NCI-H128 (cell line): ENCODE results near the gene ATP6V1C2.
"Not testable (repeated sequence)": the region's sequence is repeated elsewhere in the genome, so short reads cannot be mapped to it uniquely, and the experiment has no call there.

ENCODE experiments used
- DNase-seq: peaks from one replicate; lab custom pipeline; 2025; ENCODE audit not compliant: unreplicated experiment; lab: John Stamatoyannopoulos, UW

ATP6V1C2 gene

DNA sequence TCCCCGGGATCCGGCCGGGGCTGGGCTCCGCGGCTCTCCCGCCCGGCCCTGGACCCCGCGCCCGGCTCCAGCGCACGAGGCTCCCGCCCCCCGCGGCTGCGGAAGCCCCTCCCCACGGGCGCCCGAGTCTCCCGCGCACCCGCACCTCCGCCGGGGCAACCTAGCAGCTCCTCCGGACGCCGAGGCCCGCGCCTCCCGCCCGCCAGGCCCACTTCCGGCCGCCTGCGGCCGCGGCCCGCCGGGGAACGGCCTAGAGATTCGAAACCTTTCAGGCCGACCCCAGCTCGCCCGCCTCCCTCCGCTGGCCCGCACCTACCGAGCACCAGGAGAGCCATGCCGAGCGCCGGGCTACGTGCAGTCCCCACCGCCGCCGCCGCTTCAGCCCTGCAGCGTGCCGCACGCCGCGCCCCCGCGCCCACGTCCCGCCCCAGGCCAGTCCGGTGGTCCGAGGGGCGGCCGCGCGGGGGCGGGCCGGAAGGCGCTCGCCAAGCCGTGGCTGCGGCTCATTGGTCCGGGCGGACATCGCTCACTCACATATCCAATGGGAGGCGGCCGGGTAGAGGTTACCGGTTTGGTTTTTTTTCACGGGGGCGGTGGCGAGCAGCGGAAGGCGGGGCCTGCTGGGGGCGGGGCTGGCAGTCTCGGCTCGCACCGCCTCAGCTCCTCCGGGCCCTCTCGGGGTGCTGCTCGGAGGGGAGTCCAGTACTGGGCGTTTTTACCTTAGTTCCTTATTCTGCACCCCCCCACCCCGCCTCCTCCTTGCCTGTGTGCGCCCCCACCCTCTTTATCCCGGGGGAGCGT is 91.1 kb downstream of the ATP6V1C2 start, which contains the start of gene PDIA6:
TSS of gene PDIA6 (minus strand) at position 424 of the 801 bp plus-strand sequence. CDS start at position 335, 89 bp downstream.
- peak; percentile 92 for DNase-seq

DNA sequence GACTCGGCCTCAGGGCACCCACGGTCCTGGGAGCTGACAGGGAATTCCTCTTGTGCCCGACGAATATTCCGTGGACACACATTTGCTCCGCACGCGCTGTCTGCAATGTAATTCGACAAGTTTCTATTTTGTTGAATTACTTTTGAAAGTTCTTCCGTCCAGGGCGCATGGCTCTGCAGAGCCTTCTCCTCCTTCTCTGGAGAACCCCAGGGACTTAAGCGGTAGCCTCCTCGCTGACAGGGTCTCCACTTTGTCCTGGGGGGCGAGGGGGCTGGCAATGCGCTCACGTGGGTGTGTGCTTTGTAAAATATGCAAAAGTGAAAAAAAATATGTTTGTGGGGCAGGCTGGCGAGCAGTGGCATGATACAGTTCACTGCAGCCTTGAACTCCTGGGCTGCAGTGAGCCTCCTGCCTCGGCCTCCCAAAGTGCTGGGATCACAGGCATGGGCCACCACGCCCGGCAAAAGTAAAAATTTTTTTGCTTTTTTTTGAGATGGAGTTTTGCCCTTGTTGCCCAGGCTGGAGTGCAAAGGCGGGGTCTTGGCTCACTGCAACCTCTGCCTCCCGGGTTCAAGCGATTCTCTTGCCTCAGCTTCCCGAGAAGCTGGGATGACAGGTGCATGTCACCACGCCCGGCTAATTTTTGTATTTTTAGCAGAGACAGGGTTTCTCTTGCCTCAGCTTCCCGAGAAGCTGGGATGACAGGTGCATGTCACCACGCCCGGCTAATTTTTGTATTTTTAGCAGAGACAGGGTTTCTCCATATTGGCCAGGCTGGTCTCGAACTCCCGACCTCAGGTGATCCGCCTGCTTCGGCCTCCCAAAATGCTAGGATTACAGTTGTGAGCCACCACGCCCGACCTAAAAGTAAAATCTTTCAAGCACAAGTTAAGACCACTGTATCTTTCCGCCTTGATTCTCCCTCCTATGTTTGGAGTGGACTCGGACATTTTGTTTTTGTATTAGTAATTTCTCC is 92.0 kb downstream of the ATP6V1C2 start:
- not testable (repeated sequence) for DNase-seq

GRCh38 chr2:10814142-10814541 is 92.7 kb downstream of the ATP6V1C2 start:
- DNase-seq, result no peak

DNA sequence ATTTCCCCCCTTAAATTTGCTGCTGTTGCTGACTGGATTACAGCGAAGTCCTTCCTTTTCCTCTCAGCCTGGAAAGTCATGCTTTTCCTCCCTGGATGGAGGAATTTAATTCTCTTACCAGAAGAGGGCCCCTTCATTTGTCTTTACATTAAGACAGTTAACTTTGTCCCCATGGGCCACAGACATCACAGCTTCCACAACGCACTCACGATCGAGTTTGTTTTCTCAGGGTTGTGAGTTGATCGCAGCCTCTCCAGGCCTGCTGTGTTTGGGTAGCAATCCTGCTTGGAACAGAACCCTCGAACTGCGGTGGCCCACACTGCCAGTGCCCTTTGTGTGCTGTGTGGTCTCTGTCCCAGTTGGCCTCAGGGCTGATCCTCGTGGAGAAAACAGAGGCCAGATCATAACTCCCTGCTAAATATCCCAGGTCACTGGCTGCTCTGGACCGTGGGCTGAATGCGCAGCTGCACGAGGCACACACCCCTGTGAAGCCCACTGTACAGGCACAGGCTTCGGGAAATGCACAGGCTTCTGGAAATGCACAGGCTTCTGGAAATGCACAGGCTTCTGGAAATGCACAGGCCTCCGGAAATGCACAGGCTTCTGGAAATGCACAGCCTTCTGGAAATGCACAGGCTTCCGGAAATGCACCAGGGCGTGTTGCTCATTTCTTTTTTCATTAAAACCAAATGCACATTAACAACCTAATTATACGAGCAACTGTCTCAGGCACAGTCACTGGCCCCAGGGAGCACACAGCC is 93.3 kb downstream of the ATP6V1C2 start:
- DNase-seq, result no peak

DNA sequence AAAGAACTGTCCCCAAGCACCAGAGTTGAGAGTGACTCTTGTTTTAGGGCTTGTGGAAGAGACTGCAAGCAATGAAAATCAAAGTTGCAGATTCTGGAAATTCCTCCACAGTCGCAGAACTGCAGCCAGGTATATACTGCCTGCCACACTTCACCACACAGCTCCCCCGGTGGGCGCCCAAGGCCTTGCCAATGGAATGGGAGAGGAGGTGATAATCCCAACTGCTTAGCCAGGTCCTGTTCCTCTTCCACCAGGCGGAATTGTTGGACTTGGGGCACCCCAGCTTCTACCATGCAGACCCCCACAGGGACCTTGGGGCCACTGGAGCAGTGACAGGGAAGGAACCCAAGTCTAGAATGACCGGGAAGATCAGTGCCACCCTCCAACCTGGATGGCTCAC is 96.0 kb downstream of the ATP6V1C2 start:
- no peak for DNase-seq

DNA sequence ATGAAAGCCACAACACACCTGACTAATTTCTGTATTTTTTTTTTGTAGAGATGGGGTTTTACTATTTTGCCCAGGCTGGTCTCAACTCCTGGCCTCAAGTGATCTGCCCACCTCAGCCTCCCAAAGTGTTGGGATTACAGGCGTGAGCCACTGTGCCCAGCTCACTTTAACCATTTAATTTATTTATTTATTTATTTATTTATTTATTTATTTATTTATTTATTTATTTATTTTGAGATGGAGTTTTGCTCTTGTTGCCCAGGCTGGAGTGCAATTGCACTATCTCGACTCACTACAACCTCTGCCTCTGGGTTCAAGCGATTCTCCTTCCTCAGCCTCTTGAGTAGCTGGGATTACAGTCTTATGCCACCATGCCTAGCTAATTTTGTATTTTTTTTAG is 96.9 kb downstream of the ATP6V1C2 start:
- DNase-seq, result not testable (repeated sequence)

- DNase-seq, result no peak
These were observed 97.6 kb downstream of the ATP6V1C2 start for GRCh38 chr2:10818984-10819383.

- DNase-seq, result no peak
These were observed 98.4 kb downstream of the ATP6V1C2 start for GRCh38 chr2:10819714-10820314.

GRCh38 chr2:10820562-10820961 is 99.1 kb downstream of the ATP6V1C2 start:
- DNase-seq, result no peak

GRCh38 chr2:10820978-10821695 is 99.7 kb downstream of the ATP6V1C2 start:
- no peak for DNase-seq

DNA sequence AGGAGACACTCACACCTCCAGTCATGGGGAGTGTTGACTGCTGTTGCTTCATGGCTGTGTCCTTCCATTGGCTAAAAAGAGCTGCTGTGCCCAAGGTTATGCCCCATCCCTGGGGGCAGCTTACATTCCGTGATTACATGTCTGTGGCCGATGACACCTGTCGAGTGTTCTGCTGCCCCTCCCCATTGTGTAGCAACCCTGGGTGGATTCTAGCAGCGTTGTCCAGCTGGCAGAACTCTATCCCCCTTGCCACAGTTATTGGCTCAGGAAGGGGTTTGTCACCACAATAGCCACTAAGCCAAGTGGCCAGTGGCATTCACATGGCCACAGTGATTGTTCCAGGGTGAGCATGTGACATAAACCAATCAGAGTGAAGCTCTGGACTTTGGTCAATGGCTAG is 102.8 kb downstream of the ATP6V1C2 start:
- DNase-seq, result no peak

DNA sequence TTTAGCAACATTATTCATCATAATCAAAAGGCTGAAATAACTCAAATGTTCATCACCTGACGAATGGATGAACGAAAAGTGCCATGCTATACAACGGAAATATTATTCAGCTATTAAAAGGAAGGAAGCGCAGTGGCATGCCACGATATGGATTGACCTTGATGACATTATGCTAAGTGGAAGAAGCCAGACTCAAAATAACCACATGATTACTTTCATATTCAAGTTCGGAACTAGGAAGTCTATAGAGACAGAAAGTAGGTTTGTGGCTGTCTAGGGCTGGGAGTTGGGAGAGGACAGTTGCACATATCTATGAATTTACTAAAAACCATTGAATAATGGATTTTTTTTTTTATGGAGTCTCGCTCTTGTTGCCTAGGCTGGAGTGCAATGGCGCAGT is 104.6 kb downstream of the ATP6V1C2 start:
- DNase-seq, result no peak

- DNase-seq, result no peak
These were observed 105.2 kb downstream of the ATP6V1C2 start for GRCh38 chr2:10826625-10827024.

DNA sequence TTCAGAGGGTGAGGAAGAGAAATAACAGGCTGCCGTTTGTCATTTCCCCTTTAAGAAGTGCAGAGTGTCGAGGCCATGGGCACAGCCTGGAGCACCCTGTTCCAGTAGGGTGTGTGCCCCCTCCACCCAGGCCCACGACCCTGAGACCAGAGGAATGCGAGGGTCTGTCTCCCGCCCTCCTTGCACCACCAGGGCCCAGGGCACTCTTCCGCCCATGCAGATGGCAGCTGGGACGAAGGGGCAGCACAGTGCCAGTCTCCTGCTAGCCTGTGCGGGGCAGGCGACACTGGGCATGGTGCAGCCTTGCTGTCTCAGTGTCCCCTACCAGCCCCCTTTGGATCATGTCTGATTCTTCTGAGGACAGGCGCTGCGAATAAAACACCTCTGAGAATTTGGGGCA is 106.9 kb downstream of the ATP6V1C2 start:
- DNase-seq, result no peak

- no peak for DNase-seq
These were observed 107.9 kb downstream of the ATP6V1C2 start for GRCh38 chr2:10829299-10829698.

DNA sequence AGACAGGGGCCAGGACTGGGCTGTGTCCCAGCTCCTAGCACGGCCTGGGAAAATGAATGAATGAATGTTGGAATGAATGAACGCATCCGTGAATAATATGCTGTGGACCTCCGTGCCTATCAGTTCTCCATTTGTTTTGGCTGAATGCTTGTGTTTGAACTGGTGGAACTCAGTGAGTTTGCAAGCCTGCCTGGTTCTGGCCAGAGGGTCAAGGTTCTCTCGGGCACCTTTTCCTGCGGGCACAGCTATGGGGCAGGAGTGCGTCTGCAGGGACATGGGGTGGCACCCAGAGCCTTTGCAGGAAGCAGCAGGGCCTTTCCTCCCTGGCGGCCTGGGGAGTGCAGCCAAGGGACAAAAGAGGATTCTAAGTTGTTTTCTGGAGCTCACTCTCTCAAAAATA is 108.8 kb downstream of the ATP6V1C2 start:
- no peak for DNase-seq

DNA sequence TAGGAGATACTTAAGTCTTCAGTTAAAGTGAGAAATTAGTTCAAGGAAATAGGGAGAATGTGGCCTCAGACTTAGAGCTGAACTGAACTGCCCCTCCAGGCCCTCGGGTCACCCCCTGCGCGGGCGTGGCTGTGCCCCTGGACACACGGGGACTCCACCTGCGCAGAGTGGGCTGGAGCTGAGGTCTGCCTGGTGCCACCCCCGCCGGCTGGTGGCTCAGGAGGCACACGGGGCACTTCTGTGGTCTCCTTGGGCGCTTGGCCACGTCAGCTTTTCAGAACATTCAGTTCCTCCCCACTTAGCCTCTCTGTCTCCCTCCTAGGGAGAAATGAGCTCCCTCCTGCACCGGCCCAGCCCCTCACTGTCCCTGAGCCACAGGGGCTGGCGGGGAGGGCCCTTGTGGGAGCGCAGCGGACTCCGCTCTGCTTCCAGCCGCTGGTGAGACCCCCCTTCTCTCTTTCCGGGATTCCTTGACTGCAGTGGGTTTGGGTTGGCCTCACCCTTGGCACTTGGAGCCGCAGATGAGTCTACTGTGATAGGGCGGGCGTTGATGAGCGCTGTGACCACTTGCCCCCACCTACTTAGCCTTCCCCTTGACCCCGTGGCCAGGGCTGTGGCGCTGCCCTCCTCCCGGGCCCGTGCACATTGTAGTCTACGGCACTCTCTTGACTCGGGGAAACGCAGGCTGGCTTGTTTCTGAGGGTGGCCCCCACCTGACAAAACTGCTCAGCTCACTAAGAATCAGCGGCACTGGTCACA is 109.4 kb downstream of the ATP6V1C2 start:
- no peak for DNase-seq

DNA sequence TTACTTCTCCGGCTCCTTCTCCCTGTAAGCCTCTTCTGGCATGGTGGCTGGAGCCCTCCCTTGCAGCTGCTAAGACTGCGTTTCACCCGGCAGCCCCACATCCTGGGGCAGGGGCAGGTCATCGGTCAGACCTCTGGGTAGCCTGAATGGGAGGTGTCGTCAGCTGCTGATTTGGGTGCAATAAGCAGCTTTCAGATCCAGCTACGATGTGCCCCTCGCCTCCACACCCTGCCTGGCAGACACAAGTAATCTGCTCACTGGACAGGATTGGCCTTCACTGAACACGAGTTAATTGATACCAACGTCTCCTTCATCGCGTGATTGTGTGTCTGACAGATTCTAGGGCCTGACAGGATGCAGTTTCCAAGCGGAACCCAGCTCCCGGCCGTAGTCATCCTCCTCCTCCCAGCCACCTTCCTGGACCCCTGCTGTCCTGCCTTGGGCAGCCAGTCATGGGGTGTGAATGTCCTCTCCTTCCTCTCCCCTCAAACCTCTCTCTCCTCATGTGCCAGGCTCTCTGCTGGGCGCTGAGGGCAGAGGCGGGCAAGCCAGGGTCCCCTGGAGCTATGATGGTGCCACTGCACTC is 110.1 kb downstream of the ATP6V1C2 start:
- DNase-seq, result no peak
